ELR (cell line): ENCODE results near the gene PTGS1.
A peak's percentile ranks its signal among the peaks of the same experiment; 100 is the strongest.
"Not testable (repeated sequence)": the region's sequence is repeated elsewhere in the genome, so short reads cannot be mapped to it uniquely, and the experiment has no call there.

Experiments
- DNase-seq: peaks from one replicate; pipeline ENCODE4 v3.0.0-alpha.2; 2015; ENCODE audit warnings: low read depth

Gene PTGS1

GRCh38 chr9:122398371-122398924 is 27.6 kb downstream of the PTGS1 start:
- no peak for DNase-seq

- no peak for DNase-seq
Observed at GRCh38 chr9:122401896-122402295, 31.1 kb downstream of the PTGS1 start.

GRCh38 chr9:122402403-122402871 is 31.6 kb downstream of the PTGS1 start:
- peak; percentile 98 for DNase-seq

DNA sequence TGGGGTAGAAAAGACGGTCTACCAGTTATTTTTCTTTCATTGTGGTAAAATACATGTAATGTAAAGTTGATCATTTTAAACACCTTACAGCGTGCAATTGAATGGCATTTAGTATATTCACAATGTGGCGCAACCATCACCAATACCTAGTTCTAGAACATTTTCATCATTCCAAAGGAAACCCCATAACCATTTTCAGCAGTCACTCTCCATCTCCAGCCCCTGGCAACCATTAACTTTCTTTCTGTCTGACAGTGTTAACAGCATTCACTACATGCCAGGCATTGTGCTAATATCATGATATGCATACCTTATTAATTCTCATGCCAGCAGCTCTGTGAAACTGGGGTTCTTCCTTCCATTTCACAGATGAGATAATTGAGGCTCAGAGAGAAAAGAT is 32.0 kb downstream of the PTGS1 start:
- DNase-seq: no peak

DNA sequence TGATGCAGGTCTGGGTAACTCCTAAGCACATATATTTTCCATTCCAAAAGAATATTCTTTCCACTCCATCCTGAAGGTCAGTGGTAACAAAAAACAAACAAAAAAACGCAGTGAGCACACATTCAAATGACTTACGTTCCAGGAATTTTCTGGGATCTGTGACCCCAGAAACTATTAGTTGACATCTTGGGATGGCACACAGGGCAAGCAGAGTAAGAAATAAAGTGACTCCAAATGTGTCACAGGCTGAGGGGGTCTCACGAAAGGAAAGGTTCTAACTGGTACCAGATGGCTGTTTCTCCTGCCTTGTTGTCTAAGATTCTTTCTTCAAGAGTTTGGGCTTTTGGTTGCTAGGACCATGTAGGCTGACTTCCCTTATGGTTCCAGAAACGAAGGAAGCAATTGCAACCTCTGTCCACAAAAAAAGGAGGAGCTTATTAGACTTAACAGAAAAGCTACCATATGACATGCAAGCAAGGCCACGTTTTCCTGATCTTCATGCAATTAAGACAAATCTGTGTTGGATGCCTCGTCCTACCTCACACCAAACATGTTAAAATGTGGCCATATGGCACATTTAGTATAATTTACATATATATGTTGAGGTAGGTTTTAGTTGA is 32.7 kb downstream of the PTGS1 start:
- peak; percentile 51 for DNase-seq

- not testable (repeated sequence) for DNase-seq
Observed at GRCh38 chr9:122405304-122406069, 34.7 kb downstream of the PTGS1 start.

- no peak for DNase-seq
Observed at GRCh38 chr9:122406070-122406890, 35.5 kb downstream of the PTGS1 start.

GRCh38 chr9:122414108-122414507 is 43.3 kb downstream of the PTGS1 start:
- DNase-seq: not testable (repeated sequence)

DNA sequence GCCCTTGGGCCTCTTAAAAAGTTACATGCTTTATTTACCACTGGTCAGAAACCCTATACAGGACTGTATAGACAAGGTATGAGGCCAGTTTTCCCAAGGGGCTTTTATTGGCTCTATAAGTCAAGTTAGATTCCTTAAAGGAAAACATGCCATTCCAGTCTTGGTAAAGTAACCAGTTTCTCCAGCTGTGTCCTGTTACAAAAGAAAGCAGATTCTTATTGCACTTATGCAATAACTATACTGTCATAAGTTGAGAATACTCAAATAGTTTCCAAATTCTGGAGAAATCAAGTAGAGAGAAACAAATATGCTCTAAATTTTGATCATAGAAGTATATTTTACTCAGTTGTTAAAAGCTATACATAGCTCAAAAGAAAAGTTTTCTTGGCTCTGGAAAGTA is 47.2 kb downstream of the PTGS1 start:
- DNase-seq: no peak

DNA sequence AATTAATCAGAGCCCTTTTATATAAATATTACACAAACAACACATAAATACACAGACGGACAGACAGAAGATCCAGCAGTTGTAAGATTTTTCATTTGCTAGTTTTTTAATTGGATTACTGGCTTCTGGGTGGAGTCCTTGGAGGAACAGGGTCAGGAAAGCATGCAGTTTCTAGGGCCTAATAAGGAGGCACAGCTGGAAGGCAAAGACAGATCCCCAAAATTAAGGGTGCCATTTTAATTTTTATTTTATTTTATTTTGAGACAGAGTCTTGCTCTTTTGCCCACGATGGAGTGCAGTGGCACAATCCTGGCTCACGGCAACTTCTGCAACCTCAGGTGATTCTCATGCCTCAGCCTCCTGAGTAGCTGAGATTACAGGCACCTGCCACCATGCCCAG is 49.5 kb downstream of the PTGS1 start:
- DNase-seq: no peak

- DNase-seq: no peak
Observed at GRCh38 chr9:122425087-122425486, 54.3 kb downstream of the PTGS1 start.

DNA sequence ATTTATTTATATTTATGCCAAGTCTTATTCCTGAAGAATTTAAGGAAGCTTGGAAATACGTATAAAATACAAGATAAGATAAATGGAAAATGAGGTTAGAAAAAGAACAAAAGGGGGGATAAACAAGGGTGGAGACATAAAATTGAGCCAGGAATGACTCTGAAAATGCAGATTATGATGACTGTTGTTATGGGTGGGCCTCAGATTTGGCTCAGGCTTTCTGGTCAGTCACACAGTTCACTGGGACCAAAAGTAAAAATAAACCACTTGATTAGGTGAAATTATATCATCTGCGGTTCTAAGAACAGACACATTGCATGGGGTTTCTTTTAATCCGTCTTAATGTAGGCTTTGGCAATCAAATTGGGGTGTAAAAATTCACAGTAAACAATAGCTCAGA is 55.9 kb downstream of the PTGS1 start:
- DNase-seq: no peak

- DNase-seq: no peak
Observed at GRCh38 chr9:122442568-122442967, 71.7 kb downstream of the PTGS1 start.

DNA sequence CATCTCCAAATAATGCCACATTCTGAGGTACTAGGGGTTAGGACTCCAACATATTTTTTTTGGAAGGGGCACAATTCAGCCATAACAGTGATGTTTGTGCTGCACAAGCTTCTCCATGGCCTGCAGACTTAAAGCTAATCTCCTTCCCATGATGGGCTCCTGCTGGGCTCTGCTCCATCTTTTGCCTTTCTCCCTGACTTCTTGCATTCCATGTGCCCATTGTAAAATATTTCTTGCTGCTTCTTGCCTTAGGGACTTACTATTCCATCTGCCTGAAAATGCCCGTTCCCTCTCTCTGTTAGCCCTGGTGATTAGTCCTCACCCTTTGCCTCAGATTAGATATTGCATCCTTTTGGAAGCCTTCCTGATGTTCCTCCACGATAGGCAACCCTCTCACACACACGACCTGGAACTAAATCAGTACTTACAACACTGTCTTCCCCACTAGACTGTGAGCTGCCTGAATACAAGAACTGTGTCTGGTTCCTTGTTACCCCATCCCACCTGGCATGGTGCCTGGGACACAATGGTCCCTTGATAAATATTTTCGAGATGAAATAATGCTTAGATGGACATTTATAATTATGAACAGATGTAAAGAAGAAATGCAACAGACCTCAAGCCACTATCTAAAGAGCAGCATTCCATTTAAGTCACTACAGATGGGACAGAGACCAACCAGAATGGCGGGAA is 73.4 kb downstream of the PTGS1 start:
- DNase-seq: peak; percentile 8
